Measurements from ENCODE around the gene ZNF195. TPM values are rescaled to one million over a fixed set of nuclear protein-coding genes. Genes with fewer than 3 reads are reported as not detected.

The ZNF195 gene
- total and polyA plus RNA-seq, 10 of the 15 experiments (the other 5 are each of a cell fraction or from before 2014, with no cell fraction given): 30.4 to 51.8 (median 37.8) TPM

GRCh38 chr11:3378426-3379423 lies at the start of gene ZNF195 (continued):
- TF ChIP-seq E2F4 (IDR thresholded peaks at IDR 0.05; ENCODE audit: low read depth, low read length) (no peak), NFXL1 (IDR thresholded peaks at IDR 0.05; ENCODE audit: borderline replicate concordance) (no peak), HDAC6 (IDR thresholded peaks at IDR 0.05; ENCODE audit: unreplicated experiment) (no peak), RCOR1 (conservative IDR thresholded peaks at IDR 0.05; ENCODE audit: low read depth, low read length) (no peak), POLR2AphosphoS5 (IDR thresholded peaks at IDR 0.05; ENCODE audit: low read length) (peak; percentile 95), NFYB (IDR thresholded peaks at IDR 0.05; ENCODE audit: insufficient read depth, low read depth, low read length) (peak; percentile 93), MLLT1 (IDR thresholded peaks at IDR 0.05) (0 out of 2 replicates have a peak, but pooled peaks have one; percentile 22), HDAC2 (IDR thresholded peaks at IDR 0.05) (no peak), ZBTB33 (IDR thresholded peaks at IDR 0.05) (no peak), HSF1 (IDR thresholded peaks at IDR 0.05; ENCODE audit: low read depth, low read length) (no peak), EZH2 (IDR thresholded peaks at IDR 0.05; ENCODE audit: borderline replicate concordance, control insufficient read depth, low read depth, low read length) (no peak), BRCA1 (IDR thresholded peaks at IDR 0.05; ENCODE audit: low read depth, low read length) (no peak), EGR1 (IDR thresholded peaks at IDR 0.05; ENCODE audit: borderline replicate concordance in 1 of 2, low read depth in 2 of 2, low read length in 2 of 2) (peak in 1 of 2 experiments; percentile 59; a peak in 1 of 3 replicates), ZSCAN29 (IDR thresholded peaks at IDR 0.05) (no peak), IRF3 (IDR thresholded peaks at IDR 0.05) (peak; percentile 61), TCF7 (IDR thresholded peaks at IDR 0.05; ENCODE audit: borderline replicate concordance) (no peak), NR2F1 (conservative IDR thresholded peaks at IDR 0.05) (peak; percentile 72), FOXK2 (IDR thresholded peaks at IDR 0.05) (no peak), ZNF622 (IDR thresholded peaks at IDR 0.05) (no peak), CREM (IDR thresholded peaks at IDR 0.05; ENCODE audit: low read depth) (peak; percentile 57)
